Putamen (tissue), 1 donor: ENCODE data around the gene COTL1.
"Not testable (repeated sequence)": the region's sequence is repeated elsewhere in the genome, so short reads cannot be mapped to it uniquely, and the experiment has no call there.

Source experiments
- DNase-seq: peaks from one replicate; pipeline ENCODE4 v3.0.0-alpha.2; 2016; ENCODE audit warnings: low spot score

The COTL1 gene

DNA sequence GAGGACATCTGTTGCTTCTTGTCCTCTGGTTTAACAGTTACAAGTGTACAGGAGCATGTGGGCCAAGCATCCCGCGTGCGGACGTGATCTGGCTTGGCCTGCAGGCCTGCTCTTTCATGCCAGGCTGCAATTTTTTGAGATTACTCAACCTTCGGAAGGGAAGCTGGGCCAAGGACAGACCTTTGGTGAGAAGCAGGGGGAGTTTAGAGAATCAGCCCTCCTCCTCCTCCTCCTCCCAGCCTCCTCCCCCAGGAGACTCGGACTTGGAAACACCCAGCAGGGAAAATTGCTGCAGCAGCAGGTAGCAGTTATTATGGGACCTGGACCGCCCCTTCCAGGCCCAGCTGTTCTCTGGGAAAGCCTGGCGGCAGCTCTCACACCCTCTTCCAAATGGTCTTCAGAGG lies 25.3 kb upstream of the COTL1 start:
- no peak for DNase-seq

DNA sequence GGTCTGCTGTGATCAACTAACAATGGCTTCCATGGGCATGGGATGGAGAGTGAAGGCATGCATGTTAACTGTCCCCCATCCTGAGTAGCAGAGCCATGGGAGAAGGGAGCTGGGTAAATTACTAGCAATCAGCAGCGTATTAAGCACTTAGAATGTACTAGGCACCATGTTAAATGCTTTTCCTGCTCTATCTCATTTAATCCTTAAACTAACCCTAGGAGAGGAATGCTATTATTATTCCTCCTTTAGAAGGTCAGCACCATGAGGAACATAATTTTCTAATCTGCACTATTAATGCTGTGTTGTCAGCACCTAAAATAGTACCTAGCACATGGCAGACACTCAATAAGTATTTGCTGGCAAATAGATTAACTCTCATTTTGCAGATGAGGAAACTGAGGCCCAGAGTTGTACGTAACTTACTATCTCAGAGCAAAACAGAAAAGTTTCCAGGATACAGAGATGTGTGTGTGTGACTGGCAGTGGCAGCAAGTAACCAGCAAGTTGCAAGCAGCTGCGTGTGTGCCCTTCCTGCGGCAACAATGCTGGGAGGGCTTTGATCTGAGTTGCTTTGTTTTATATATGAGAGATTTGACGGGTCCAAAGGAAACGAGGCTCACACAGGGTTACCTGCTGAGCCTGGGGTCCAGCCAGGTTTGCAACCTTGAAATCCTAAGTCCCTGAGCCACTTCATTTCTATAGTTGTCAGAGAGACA lies 23.9 kb upstream of the COTL1 start:
- no peak for DNase-seq

DNA sequence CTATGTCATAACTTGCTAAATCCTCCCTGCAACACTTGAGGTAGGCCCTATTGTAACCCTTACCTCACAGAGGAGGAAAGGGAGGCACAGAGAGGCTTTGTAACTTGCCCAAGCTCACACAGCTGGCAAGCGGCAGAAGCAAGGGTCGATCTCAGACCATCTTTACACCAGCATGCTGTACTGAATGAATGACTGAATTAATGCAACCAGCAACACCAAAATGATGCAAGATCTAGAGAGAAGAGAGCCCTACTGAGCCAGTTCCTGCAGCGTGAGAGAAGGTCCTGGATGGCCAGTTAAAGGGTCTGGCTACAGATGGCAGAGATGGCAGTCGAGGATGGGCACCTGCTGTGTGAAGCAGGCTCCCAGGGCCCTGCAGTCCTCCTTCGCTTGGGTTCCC lies 22.3 kb upstream of the COTL1 start:
- DNase-seq: no peak

DNA sequence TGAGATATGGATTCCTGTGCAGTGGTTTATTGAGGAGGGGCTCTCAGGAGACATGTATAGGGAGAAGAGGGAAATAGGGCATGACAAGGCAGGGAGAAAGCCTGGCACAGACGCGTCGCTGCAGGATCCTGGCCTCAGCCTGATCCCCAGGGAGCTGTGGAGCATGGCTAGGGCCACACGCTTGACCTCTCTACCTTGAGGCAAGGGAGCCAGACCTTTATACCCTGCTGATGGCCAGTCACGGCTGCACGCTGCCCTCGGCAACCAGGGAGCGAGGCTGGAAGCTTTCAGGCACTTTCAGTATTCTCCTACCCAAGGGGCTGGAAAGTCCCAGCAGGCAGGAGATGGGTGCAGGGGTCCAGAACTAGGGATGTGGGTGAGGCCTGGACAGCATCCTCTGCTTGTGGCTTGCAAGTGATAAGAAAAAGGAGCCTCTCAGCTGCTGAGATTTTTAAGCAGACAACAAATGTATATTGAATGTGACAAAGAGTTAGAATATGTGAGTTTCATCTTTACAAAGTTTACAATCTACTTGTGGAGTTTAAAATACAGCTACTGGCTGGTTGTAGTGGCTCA lies 20.4 kb upstream of the COTL1 start:
- no peak for DNase-seq

DNA sequence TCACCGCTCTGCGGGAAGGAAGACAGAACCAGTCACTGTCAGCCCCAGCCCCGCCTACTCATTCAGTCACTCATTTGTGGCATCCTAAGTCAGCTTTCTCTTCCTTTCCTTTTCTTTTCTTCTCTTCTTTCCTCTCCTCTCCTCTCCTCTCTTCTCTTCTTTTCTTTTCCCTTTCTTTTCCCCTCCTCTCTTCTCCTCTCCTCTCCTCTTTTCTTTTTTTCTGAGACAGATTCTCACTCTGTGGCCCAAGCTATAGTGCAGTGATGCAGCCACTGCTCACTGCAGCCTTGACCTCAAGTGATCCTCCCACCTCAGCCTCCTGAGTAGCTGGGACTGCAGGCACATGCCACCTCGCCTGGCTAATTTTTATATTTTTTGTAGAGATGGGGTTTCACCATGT lies 19.8 kb upstream of the COTL1 start:
- DNase-seq: no peak

DNA sequence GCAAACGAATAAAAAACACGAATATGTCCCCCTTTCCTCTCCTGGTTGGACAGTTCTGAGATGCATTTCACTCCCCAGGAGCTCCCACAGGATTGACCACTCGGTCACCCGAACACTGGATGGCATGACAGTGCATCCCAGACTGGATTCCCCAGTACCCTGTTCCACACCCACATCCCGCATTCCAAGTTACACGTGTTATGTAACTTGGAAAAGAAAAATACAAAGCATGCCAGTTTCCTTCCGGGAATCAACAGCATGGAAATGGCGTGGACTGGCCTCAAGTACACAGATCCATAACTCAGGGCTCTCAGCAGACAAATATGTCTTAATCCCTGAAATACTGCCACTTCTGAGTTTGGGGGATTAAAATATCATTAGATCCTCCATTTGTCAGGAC lies 17.8 kb upstream of the COTL1 start:
- no peak for DNase-seq

DNA sequence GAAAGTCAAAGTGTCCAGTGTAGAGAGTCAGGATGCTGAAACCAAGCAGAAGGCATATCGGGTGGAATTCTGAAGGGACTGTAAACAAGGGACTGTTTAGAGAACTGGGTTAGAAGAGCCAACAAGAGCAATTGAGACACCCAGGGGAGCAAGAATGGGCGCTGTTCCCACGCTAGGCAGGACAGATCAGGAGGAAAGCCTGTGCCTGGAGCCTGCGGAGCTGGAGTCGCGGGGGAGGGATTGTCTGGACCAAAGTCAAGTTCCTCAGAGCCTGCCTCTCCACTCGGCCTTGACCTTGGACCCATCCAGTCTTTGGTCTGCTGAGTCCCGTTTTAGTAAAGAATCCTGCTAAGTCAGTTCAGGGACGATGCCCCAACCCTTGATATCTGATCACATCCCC lies 15.7 kb upstream of the COTL1 start:
- no peak for DNase-seq

DNA sequence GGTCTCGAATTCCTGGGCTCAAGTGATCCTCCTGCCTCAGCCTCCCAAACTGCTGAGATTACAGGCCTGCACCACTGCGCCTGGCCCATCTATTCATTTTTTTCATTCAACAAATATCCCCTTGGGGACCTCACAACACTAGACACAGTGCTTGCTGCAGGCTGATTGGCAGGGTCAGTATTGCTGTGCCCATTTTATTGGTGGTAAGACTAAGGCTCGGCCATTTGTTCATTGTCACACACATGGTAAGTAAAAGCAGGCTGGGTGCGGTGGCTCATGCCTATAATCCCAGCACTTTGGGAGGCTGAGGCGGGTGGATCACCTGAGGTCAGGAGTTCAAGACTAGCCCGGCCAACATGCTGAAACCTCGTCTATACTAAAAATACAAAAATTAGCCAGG lies 15.0 kb upstream of the COTL1 start:
- DNase-seq: not testable (repeated sequence)

DNA sequence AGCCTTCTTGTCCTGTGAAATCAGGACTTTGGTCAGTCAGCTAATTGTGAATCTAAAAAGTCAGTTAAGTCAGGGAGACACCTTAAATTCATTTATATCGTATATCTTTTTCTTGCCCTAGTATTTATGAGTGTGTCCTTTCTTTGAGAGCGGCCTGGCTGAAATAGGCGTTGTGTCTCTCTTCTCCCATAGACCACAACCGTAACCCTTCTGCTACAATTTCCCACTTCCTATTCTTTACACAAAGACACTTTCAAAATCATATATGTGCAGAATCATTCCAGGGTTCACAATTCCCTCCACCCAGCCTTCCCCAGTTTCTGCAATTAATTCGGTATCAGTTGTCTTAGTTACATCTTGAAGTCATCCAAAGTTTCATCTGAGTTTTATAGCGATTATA lies 14.0 kb upstream of the COTL1 start:
- no peak for DNase-seq

DNA sequence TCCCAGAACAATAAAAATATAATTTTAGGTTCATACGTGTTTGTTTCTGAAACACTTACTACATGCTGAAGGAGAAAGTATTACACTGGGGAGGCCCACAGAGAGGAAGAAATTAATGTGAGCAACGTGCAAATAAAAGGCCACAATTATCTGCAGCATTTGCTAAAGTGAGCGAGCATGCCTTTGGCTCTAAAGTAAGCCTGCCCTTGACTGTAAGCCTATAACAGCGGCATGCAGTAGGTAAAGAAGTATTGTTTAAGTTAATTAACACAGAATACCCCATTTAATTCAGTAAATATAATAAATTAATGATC lies 13.2 kb upstream of the COTL1 start:
- no peak for DNase-seq

DNA sequence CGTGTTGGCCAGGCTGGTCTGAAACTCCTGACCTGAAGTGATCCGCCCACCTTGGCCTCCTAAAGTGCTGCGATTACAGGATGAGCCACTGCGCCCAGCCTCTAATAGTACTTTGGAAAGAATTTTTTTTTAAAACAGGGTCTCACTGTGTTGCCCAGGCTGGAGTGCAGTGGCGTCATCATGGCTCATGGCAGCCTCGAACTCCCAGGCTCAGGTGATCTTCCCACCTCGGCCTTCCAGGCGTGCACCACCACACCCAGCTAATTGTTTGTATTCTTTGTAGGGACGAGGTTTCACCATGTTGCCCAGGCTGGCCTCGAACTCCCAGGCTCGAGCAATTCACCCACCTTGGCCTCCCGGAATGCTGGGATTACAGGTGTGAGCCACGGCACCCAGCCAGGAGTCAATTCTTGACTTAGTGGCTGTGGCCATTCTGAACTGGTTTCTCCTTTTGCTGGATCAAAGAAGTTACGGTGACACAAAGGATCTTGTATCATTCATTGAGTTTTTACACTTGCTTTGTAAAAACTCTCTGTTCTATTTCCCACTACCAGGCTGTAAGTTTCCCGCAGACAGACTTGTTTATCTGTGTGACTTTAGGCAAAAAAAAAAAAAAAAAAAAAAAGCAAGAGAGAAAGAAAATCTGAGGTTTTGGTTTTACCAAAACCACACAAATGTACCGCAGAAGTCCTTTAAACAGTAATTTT lies 12.7 kb upstream of the COTL1 start:
- DNase-seq: no peak

DNA sequence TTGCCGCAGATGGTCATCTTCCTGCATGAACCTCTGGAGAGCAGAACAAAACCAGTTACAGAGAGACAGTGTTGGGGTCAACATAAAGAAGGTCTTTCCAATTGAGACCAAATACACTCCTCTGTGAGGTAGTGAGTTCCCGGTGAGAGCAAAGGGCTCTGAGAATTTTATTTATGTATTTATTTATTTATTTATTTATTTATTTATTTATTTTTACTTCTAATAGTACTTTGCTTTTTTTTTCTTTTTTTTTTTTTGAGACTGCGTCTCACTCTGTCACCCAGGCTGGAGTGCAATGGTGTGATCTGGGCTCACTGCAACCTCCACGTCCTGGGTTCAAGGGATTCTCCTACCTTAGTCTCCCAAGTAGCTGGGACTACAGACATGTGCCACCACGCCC lies 12.1 kb upstream of the COTL1 start:
- no peak for DNase-seq

DNA sequence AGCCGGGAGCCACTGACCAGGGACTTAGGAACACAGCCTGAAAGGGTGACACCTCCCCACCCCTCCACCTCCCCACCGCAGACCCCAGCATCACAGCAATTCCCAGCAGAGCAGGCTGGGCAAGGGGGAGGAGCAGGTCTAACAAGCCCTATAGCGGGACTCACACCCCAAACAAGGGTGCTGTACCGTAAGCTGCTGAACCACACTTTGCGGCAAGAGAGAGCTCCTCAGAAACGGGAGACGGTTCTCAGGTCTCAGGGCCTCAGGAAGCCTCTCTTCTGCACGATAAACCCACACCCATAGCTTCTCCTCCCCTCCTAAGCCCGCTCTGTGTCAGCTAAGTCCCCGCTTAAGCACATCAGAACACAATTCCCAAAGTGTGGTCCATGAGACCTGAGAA lies 11.7 kb upstream of the COTL1 start:
- DNase-seq: no peak

DNA sequence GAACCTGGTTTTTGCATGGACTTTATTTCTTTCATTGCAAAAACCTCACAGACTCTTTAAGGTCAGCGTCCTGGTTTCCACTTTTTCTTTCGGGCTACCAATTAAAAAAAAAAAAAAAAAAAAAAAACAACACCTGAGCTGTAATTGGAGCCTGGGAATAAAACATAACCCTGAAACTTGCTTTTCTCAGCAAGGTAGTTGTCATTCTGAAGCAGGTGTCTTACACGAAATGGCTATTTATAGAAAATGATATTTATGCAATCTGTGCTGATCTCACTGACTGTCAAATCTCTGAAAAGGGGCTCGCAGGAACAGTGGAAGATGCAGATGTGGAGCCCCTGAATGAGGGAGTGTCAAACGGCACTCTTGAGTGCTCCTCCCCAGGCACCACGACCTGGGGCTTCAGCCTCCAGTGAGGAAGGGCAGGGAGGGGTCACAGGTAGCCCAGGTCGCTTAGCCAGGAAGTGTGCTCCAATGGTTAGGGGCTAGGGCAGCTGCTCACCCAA lies 10.4 kb upstream of the COTL1 start:
- DNase-seq: no peak

DNA sequence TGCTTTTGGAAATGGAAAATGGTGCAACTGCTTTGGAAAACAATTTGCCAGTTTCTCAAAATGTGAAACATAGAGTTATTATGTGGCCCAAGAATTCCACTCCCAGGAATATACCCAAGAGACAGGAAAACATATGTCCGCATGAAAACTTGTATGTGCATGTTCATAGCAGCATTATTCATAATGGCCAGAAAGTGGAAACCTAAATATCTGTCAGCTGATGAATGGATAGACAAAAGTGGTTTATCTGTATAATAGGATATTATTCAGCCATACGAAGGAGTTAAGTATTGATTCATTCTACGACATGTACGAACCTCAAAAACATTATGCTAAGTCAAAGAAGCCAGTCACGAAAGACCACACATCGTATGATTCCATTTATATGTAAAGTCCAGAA lies 7.7 kb upstream of the COTL1 start:
- DNase-seq: no peak

DNA sequence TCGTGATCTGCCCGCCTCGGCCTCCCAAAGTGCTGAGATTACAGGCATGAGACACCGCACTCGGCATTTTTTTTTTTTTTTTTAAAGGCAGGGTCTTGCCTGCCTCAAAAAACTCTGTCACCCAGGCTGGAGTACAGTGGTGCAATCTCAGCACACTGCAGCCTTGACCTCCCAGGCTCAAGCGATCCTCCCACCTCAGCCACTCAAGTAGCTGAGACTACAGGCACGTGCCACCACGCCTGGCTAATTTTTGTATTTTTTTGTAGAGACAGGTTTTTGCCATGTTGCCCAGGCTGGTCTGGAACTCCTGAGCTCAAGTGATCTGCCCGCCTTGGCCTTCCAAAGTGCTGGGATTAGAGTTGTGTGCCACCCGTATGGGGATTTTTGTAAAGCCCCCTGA lies 3.0 kb upstream of the COTL1 start:
- DNase-seq: not testable (repeated sequence)

DNA sequence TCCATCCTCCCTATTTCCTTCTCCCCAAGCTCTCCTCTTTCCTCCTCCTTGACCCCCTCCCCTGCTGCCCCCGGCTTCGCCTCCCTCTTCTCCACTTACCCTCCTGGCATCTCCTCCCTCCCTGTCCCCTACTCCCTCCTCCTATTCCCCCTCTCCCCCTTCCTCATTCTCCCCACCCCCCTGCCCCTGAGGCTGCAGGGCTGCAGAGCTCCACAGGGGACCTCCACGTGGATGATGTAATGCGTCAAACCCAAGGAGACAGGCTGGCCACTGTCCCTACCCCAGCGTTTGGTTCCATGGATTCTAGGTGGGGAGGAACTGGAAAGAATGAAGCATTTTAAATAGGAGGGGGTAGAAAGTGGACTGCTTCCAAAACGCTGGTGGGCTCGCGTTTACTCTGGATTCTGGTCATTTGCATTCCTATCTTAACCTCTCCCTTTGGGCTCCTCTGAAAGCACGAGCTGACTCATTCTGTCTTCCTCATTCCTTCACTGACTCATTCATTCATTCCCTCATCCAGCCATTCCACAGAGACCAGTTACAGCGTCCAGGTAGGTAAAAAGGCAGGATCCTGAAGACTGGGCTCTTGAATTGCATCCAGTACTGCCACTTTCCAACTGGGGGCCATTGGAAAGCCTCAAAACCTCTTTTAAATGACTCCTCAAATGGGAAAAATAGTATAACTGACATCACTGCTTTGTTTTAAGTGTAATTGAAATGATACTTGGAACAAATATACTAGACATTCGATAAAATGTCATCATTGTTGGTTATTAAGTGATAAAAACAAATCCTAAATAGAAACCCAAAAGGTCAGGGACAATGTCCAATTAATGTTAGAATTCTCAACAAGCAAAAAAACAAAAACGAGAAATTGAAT lies 943 bp upstream of the COTL1 start:
- DNase-seq: no peak

DNA sequence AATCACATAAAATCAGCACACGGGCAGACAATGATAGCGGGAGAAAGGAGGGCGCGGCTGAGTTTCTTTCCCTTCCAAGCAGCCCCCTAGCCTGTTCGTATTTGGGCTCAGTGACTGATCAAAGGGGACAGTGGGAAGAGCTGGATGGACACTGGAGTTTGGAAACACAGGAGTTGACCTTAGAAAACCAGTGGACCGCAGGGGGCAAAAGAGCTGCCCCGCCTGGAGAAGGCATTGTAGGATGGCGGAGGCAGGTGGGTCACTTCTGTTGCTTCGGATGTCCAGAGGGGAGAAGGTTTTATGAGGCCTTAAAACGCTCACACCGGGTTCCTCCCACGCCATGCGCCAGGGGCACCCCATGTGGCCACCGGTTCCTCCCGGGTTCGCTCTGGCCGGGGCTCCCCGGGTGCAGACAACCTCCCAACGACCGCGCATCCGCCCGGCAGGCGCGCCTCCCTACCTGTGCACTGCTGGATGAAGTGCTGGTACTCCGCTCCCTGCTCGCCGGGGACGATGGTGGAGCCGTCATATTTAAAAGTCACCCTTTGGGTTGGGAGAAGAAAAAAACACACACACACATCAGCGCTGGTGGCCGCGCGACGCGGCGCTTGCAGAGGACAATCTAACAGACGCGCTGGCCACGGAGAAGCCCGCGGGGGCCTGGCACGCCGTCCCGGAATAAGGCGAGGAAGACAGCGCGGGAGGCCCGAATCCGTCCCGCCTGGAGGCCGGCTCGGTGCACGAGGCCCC lies 662 bp downstream of the COTL1 start:
- no peak for DNase-seq

DNA sequence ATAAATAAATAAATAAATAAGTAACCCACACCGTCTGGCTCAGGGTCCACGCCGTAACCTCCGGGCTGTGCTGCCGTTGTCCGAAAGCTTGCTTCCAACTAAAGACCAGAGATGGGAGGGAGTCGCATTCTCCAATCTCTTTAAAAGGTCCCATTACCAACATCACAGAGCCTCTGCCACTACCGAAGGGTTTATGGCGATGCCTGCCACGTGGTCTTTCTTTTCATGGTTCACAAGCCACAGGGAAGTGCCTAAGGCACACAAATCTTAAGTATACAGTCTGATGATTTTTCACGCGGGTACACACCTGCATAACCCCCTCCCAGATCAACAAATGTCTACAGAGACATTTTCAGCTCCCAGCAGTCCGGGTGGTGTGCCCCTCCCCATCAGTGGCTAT lies 1.4 kb downstream of the COTL1 start:
- DNase-seq: no peak

DNA sequence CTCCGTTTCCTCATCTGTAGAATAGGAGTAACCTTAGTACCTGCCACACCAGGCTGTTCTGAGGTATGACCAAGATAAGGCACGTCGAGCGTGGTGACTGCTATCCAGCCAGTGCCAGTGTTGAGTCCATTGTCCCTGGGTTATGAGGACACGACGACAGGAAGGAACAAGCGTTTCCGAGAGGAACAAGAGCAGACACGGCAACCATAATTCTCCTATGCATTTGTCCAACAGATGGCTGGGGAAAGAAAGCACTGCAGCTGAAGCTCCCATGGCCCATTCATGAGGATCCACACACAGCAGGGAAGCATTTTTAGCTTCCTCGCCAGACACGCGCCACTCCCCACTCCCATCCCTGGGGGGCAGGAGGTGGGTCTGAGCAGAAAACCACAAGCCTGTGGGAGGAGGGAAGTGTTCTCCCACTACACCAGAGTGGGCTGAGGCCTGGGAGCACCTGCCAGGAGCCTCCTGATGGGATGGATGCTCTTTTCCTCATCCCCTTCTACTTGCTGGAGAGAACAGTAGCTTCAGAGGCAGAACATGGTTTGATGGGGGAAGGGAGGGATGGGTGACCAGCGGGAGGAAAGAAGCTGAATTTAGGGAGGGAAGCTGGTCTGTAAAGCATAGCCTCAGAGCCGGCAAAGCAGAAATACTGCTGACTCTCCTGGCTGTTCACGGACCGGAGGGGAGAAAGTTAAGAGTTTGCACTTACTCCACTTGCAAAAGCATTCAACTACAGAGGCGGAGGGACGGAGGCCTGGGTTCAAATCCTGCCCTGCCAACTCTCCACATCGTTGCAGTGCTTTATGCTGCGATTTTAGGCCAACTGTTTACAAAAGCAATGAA lies 2.7 kb downstream of the COTL1 start:
- no peak for DNase-seq

DNA sequence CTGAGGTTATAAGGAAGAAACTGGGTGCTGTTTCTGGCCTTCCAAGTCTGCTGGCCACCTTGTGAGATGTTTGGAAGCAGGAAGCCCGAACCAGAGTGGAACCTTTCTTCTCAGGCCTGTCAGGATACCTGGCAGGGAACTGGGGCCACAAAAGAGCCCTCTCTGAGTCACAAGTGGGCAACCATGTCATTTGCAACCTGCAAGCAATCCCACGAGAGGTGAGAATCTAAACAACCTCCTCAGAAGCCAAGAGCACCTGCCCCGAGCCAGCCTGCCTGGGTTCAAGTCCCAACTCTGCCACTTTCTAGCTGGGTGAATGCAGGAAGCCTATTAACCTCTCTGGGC lies 3.3 kb downstream of the COTL1 start:
- no peak for DNase-seq
